HepG2 (cell line): Measurements from ENCODE around the gene ATP4A. TPM values are rescaled to one million over a fixed set of nuclear protein-coding genes. Genes with fewer than 3 reads are reported as not detected.

Experiments
- ATAC-seq: fragments of 200-7000 bp; cut with Tn5 transposase; 3 replicates; pipeline ENCODE4 v1.9.1; 2020; ENCODE audit warnings: mild to moderate bottlenecking, moderate library complexity
- BruUV-seq: library from RNA; stranded (reverse); fragments of 400-500 nt; replicated peaks from 2 replicates; lab custom pipeline; 2021; lab: Mats Ljungman, UMichigan
- CTCF ChIA-PET: fragments of 300-600 bp; formaldehyde crosslinking; extraction: SDS; loops from one replicate; lab custom pipeline; 2021; ENCODE audit warnings: low total read pairs, inconsistent platforms, low intra/inter-chr PET ratio; lab: Yijun Ruan, JAX
- POLR2A ChIA-PET: fragments of 350-600 bp; sonication (Branson Sonifier 250); formaldehyde crosslinking; loops from one replicate; lab custom pipeline; 2020; ENCODE audit warnings: antibody characterized with exemption, inconsistent platforms; lab: Yijun Ruan, JAX
- DNase-seq: peaks from one replicate; pipeline ENCODE4 v3.0.0-alpha.2; 2015; ENCODE audit warnings: low spot score
- FAIRE-seq: peaks from 3 replicates; lab custom pipeline; 2011; peaks lifted over from hg19 to GRCh38; lab: Jason Lieb, UNC
- H2AFZ ChIP-seq: one replicate; pipeline ENCODE4 v1.6.1; 2011; ENCODE audit warnings: low read length, inconsistent platforms
- H3K27ac ChIP-seq: fragments of 300-600 bp; 3 replicates; pipeline ENCODE4 v1.8.0; 2011; ENCODE audit warnings: mixed run types, mild to moderate bottlenecking, mixed read lengths, low read length, inconsistent platforms; ENCODE audit not compliant: insufficient read depth; ENCODE audit errors: extremely low read length
- H3K27me3 ChIP-seq, 2 experiments: fragments of 200-600 bp in 1 of 2; 2 replicates in 1 of 2; 3 replicates in 1 of 2; pipeline versions ENCODE4 v1.6.0 to v1.8.0; 2011; ENCODE audit warnings: low read length in 2 of 2, mild to moderate bottlenecking in 2 of 2, moderate library complexity in 2 of 2, inconsistent platforms in 1 of 2; ENCODE audit not compliant: insufficient read depth in 2 of 2, control insufficient read depth in 1 of 2
- H3K36me3 ChIP-seq, 2 experiments: fragments of 200-600 bp in 1 of 2; replicated peaks in 1 of 2; 2 replicates in 1 of 2; 3 replicates in 1 of 2; pipeline versions ENCODE4 v1.5.1 to v1.8.0; 2011; ENCODE audit warnings: low read length in 2 of 2, inconsistent platforms in 1 of 2; ENCODE audit not compliant: insufficient read depth in 2 of 2, control insufficient read depth in 1 of 2
- H3K4me1 ChIP-seq: 2 replicates; pipeline ENCODE4 v1.5.1; 2012; ENCODE audit warnings: low read length, inconsistent platforms; ENCODE audit not compliant: insufficient read depth
- H3K4me2 ChIP-seq: 2 replicates; pipeline ENCODE4 v1.6.0; 2011; ENCODE audit warnings: low read depth, low read length, inconsistent platforms
- H3K4me3 ChIP-seq, 3 experiments: fragments of 200-600 bp in 1 of 3; sonication (generic), shearing (Covaris generic) in 1 of 3; replicated peaks in 1 of 3; 2 replicates each; pipeline ENCODE4 v1.5.1; 2011 to 2016; ENCODE audit warnings: low read length in 3 of 3, inconsistent platforms in 2 of 3, low read depth in 2 of 3, mild to moderate bottlenecking in 2 of 3, control low read depth in 1 of 3, mixed read lengths in 1 of 3; ENCODE audit not compliant: insufficient read depth in 1 of 3
- H3K79me2 ChIP-seq: one replicate; pipeline ENCODE4 v1.6.1; 2011; ENCODE audit warnings: low read length, inconsistent platforms; ENCODE audit not compliant: insufficient read depth
- H3K9ac ChIP-seq: 2 replicates; pipeline ENCODE4 v1.6.0; 2011; ENCODE audit warnings: mild to moderate bottlenecking, low read depth, low read length, inconsistent platforms; ENCODE audit not compliant: insufficient read depth
- H3K9me3 ChIP-seq: 2 replicates; pipeline ENCODE4 v1.5.1; 2012; ENCODE audit warnings: mild to moderate bottlenecking, low read length
- H4K20me1 ChIP-seq: 2 replicates; pipeline ENCODE4 v1.6.0; 2011; ENCODE audit warnings: inconsistent platforms, mild to moderate bottlenecking, low read length, moderate library complexity; ENCODE audit not compliant: insufficient read depth
- ARID2 ChIP-seq: sonication (generic); formaldehyde crosslinking; IDR thresholded peaks from 2 replicates; pipeline ENCODE4 v1.8.1; 2022; ENCODE audit warnings: mild to moderate bottlenecking, missing genetic modification reagents, borderline replicate concordance
- ETV5 ChIP-seq: IDR thresholded peaks from 2 replicates; pipeline ENCODE4 v1.6.1; 2018; ENCODE audit warnings: missing biosample characterization, missing genetic modification reagents, inconsistent platforms, borderline replicate concordance
- GABPB1 ChIP-seq: IDR thresholded peaks from 2 replicates; pipeline ENCODE4 v1.6.1; 2016; ENCODE audit warnings: mild to moderate bottlenecking, missing genetic modification reagents, moderate library complexity, missing compliant biosample characterization
- GATA4 ChIP-seq: sonication (generic); IDR thresholded peaks from 2 replicates; pipeline ENCODE4 v1.6.1; 2016; ENCODE audit warnings: antibody characterized with exemption, low read depth, borderline replicate concordance
- KLF13 ChIP-seq: sonication (generic); formaldehyde crosslinking; IDR thresholded peaks from 2 replicates; pipeline ENCODE4 v1.4.0; 2020; ENCODE audit warnings: mild to moderate bottlenecking, missing genetic modification reagents
- PAXIP1 ChIP-seq: sonication (generic); formaldehyde crosslinking; conservative IDR thresholded peaks from 2 replicates; pipeline ENCODE4 v1.4.0; 2020; ENCODE audit warnings: mild to moderate bottlenecking, missing genetic modification reagents, moderate library complexity
- PRDM15 ChIP-seq: sonication (generic); formaldehyde crosslinking; IDR thresholded peaks from 2 replicates; pipeline ENCODE4 v1.4.0; 2020; ENCODE audit warnings: missing genetic modification reagents
- RXRA ChIP-seq: sonication (generic); formaldehyde crosslinking; IDR thresholded peaks from 2 replicates; pipeline ENCODE4 v1.5.1; 2020; ENCODE audit warnings: missing genetic modification reagents
- SALL1 ChIP-seq: sonication (generic); formaldehyde crosslinking; IDR thresholded peaks from 2 replicates; pipeline ENCODE4 v1.8.0; 2022; ENCODE audit warnings: mild to moderate bottlenecking, missing genetic modification reagents
- ZNF101 ChIP-seq: sonication (generic); formaldehyde crosslinking; IDR thresholded peaks from 2 replicates; pipeline ENCODE4 v1.4.0; 2020; ENCODE audit warnings: mild to moderate bottlenecking, low read depth, missing genetic modification reagents, borderline replicate concordance
- ZNF34 ChIP-seq: sonication (generic); formaldehyde crosslinking; IDR thresholded peaks from 2 replicates; pipeline ENCODE4 v1.4.0; 2020; ENCODE audit warnings: mild to moderate bottlenecking, missing genetic modification reagents, borderline replicate concordance
- WGBS: methylation state at CpG from one replicate; pipeline ENCODE4 v1.1.6; 2017; ENCODE audit warnings: low lambda C conversion rate; 5-methylcytosine and 5-hydroxymethylcytosine counted together
- in situ Hi-C: cut with HindIII; loops from 2 replicates; pipeline ENCODE4 v1.10.0; 2017; ENCODE audit warnings: low pct_unique_long_range_greater_than_20kb; ENCODE audit not compliant: extremely low pct_ligation_motif_present
- intact Hi-C: fragments of 100-400 bp; cut with micrococcal nuclease; formaldehyde crosslinking; loops from one replicate; pipeline ENCODE4 v1.10.0; 2022; ENCODE audit not compliant: unreplicated experiment
- polyA plus RNA-seq, 8 experiments: library from polyadenylated mRNA; depleted of rRNA in 3 of 8; stranded (reverse) in 7 of 8; unstranded in 1 of 8; fragments of >200 nt; fragmentation: Illumina TruSeq in 4 of 8; extraction: Trizol in 4 of 8; gene quantifications; 2 replicates each; pipeline versions ENCODE4 v1.2.1 to v1.2.3, GENCODE V29; 2011 to 2016; ENCODE audit warnings: low read depth in 4 of 8, missing spikeins in 1 of 8, mixed read lengths in 1 of 8; ENCODE audit not compliant: insufficient read depth in 1 of 8
- total RNA-seq, 5 experiments: library from RNA; depleted of rRNA; stranded (reverse); fragments of >200 nt; fragmentation: Illumina TruSeq; extraction: Trizol; gene quantifications; 2 replicates each; pipeline ENCODE4 v1.2.3, GENCODE V29; 2016; ENCODE audit warnings: low read depth in 1 of 5
- TF ChIP-seq, protein P1 (sequence below): sonication (generic); formaldehyde crosslinking; IDR thresholded peaks from 2 replicates; pipeline ENCODE4 v1.5.1; 2020; ENCODE audit warnings: missing genetic modification reagents, mild to moderate bottlenecking, borderline replicate concordance

ATP4A gene
- total and polyA plus RNA-seq, 2 of the 13 experiments (the other 11 are each of a cell fraction or from before 2014, with no cell fraction given), result 0.08 to 0.11 TPM

GRCh38 chr19:35534803-35535480 is 28.5 kb downstream of the ATP4A start (continued):
- no peak for TF ChIP-seq ARID2 (CRISPR knock-in tag)
- TF ChIP-seq, protein P1, sequence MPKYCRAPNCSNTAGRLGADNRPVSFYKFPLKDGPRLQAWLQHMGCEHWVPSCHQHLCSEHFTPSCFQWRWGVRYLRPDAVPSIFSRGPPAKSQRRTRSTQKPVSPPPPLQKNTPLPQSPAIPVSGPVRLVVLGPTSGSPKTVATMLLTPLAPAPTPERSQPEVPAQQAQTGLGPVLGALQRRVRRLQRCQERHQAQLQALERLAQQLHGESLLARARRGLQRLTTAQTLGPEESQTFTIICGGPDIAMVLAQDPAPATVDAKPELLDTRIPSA, result no peak
- no peak for TF ChIP-seq ZNF101
- TF ChIP-seq KLF13 (CRISPR knock-in tag), result no peak
- no peak for TF ChIP-seq GATA4

DNA sequence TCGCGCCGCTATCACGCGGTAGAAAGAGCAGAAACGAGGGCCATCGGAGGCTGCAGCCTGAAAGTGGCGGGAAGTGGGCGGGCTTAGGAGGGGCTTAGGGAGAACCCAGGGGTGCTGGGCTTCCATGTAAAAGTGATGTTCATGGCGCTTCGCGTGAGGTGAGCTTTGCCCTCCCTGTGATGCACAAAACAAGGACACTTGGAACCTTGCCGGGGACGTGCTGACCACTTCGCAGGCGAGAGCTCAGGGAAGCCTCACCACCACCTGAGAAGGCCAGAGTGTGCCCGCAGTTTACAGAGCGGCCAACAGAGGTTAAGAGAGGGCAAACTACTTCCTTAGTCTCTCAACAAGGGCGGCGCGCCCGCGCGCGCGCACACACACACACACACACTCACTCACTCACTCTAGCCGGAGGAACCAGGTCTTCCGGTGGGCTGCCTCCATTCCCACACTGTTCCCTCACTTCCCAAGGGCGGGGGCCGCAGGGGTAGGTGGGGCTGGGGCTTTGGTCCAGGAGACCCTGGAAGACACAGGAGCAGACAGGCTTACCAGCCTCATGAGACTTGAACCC is 29.6 kb downstream of the ATP4A start:
- Histone ChIP-seq H3K27me3 (peaks cover 5 to 10% of the 10 kb centered on the region in 2 experiments; a peak in 4 of 5 replicates), H3K4me1 (peaks cover 29% of the 10 kb centered on the region), H3K4me3 (peak overlapping the region in 1 of 3 experiments; percentile 26; a peak in 1 of 6 replicates), H3K9ac (no peak overlapping the region), H3K9me3 (no peaks in the 10 kb centered on the region), H3K36me3 (no peaks in the 10 kb centered on the region), H2AFZ (no peak overlapping the region), H3K4me2 (peak overlapping the region; percentile 51), H4K20me1 (no peaks in the 10 kb centered on the region), H3K79me2 (no peaks in the 10 kb centered on the region), H3K27ac (no peak overlapping the region)
- peak; percentile 66 for ATAC-seq
- POLR2A ChIA-PET, result no interaction called here
- in situ Hi-C loops, result no loop called here
- BruUV-seq, result no TSS peak
- intact Hi-C loops, result no loop called here
- WGBS, result 45% methylated on average over 15 of the region's 30 CpGs
- FAIRE-seq, result no peak
- CTCF ChIA-PET, result no interaction called here
- peak; percentile 23 for DNase-seq
- peak; percentile 25; the same call in 1 of the 2 replicates for TF ChIP-seq GABPB1 (CRISPR knock-in tag)
- TF ChIP-seq ZNF34 (CRISPR knock-in tag), result no peak
- TF ChIP-seq PAXIP1 (CRISPR knock-in tag), result no peak
- peak; percentile 34; the same call in 1 of the 2 replicates for TF ChIP-seq ETV5 (CRISPR knock-in tag)
- peak; percentile 19; the same call in 1 of the 2 replicates for TF ChIP-seq PRDM15
- peak; percentile 51; the same call in 1 of the 2 replicates for TF ChIP-seq RXRA (CRISPR knock-in tag)
- peak; percentile 39; the same call in 1 of the 2 replicates for TF ChIP-seq SALL1
